Uterus (tissue), 4 donors: ENCODE measurements around the gene RHEBL1. TPM values are rescaled to one million over a fixed set of nuclear protein-coding genes. Genes with fewer than 3 reads are reported as not detected.
"Not testable (repeated sequence)": the region's sequence is repeated elsewhere in the genome, so short reads cannot be mapped to it uniquely, and the experiment has no call there.

ENCODE experiments used
- DNase-seq, 2 donors: peaks; one replicate each; pipeline ENCODE4 v3.0.0-alpha.2; 2019 to 2020
- H3K27ac ChIP-seq, 2 donors: fragments of 200-600 bp; sonication (generic); 1 replicate in 1 of 2; 2 replicates in 1 of 2; pipeline ENCODE4 v1.5.1; 2016 to 2018
- H3K27me3 ChIP-seq, 2 donors: fragments of 200-600 bp; sonication (generic); one replicate each; pipeline ENCODE4 v1.5.1; 2018 to 2019; ENCODE audit warnings: control low read depth in 1 of 2
- H3K36me3 ChIP-seq, 2 donors: fragments of 200-600 bp; sonication (generic); one replicate each; pipeline ENCODE4 v1.5.1; 2019; ENCODE audit warnings: control low read depth in 1 of 2
- H3K4me1 ChIP-seq, 2 donors: fragments of 200-600 bp; sonication (generic); one replicate each; pipeline ENCODE4 v1.5.1; 2018 to 2019; ENCODE audit warnings: control low read depth in 1 of 2
- H3K4me3 ChIP-seq, 2 donors: fragments of 200-600 bp; sonication (generic); 1 replicate in 1 of 2; 2 replicates in 1 of 2; pipeline ENCODE4 v1.5.1; 2018 to 2019; ENCODE audit warnings: mild to moderate bottlenecking in 1 of 2
- H3K9me3 ChIP-seq, 2 donors: fragments of 200-600 bp; sonication (generic); one replicate each; pipeline ENCODE4 v1.5.1; 2019; ENCODE audit warnings: control low read depth in 1 of 2
- POLR2A ChIP-seq, 2 donors: fragments of 450-650 bp; IDR thresholded peaks; one replicate each; pipeline ENCODE4 v1.6.1; 2016; ENCODE audit warnings: antibody characterized with exemption in 2 of 2, mild to moderate bottlenecking in 1 of 2, moderate library complexity in 1 of 2
- intact Hi-C: fragments of 100-400 bp; cut with DNase I; formaldehyde crosslinking; loops from one replicate; pipeline ENCODE4 v1.15.1; 2023; ENCODE audit warnings: low total_unique reads
- total RNA-seq, 4 donors: library from RNA; depleted of rRNA in 3 of 4; stranded (reverse); fragments of >200 nt in 3 of 4; gene quantifications; one replicate each; pipeline versions ENCODE4 v1.1.0 to v1.2.4, GENCODE V29; 2014 to 2023
- TF ChIP-seq, protein P1 (sequence below), 4 experiments: fragments of 200-600 bp in 2 of 4; fragments of 450-650 bp in 2 of 4; sonication (generic) in 2 of 4; IDR thresholded peaks; one replicate each; pipeline ENCODE4 v1.5.1; 2016 to 2019; ENCODE audit warnings: antibody characterized with exemption in 4 of 4, mild to moderate bottlenecking in 2 of 4, moderate library complexity in 1 of 4
- donor health status: DM: yes; HTN: yes; CAD: no.

Gene RHEBL1
- total RNA-seq, 4 donors from 2014 or later: 0.37 TPM; not detected in 3

DNA sequence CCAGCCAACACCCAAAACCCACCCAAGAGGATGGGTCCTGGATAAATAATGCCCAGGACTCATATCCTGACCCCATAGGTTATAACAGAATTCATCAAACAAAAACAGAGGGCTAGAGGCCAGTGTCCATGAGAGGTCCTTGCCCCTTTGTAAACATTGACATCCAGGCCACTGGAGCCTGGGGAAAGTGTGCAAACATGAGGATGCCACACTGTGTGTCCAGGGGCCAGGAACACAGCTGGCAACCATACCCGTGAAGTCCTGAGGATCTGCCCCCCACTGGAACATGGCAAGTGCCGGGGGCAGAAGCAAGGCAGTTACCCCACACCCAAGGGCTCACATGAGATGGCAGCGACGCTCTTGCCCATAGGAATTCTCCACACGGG, 5.0 kb downstream of the RHEBL1 start:
- no peak for DNase-seq
- no peaks in the 10 kb centered on the region for H3K9me3 ChIP-seq
- TF ChIP-seq, protein P1, sequence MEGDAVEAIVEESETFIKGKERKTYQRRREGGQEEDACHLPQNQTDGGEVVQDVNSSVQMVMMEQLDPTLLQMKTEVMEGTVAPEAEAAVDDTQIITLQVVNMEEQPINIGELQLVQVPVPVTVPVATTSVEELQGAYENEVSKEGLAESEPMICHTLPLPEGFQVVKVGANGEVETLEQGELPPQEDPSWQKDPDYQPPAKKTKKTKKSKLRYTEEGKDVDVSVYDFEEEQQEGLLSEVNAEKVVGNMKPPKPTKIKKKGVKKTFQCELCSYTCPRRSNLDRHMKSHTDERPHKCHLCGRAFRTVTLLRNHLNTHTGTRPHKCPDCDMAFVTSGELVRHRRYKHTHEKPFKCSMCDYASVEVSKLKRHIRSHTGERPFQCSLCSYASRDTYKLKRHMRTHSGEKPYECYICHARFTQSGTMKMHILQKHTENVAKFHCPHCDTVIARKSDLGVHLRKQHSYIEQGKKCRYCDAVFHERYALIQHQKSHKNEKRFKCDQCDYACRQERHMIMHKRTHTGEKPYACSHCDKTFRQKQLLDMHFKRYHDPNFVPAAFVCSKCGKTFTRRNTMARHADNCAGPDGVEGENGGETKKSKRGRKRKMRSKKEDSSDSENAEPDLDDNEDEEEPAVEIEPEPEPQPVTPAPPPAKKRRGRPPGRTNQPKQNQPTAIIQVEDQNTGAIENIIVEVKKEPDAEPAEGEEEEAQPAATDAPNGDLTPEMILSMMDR (IDR thresholded peaks at IDR 0.05): no peak
- TF ChIP-seq POLR2A (IDR thresholded peaks at IDR 0.05): no peak
- no peaks in the 10 kb centered on the region for H3K27me3 ChIP-seq
- H3K4me1 ChIP-seq: no peaks in the 10 kb centered on the region
- no peaks in the 10 kb centered on the region for H3K36me3 ChIP-seq
- intact Hi-C loops: loop anchor here (10.0 kb wide), 1 partner anchor 60 kb away; no protein-coding TSS in a partner anchor
- no peak overlapping the region for H3K4me3 ChIP-seq
- no peak overlapping the region for H3K27ac ChIP-seq

DNA sequence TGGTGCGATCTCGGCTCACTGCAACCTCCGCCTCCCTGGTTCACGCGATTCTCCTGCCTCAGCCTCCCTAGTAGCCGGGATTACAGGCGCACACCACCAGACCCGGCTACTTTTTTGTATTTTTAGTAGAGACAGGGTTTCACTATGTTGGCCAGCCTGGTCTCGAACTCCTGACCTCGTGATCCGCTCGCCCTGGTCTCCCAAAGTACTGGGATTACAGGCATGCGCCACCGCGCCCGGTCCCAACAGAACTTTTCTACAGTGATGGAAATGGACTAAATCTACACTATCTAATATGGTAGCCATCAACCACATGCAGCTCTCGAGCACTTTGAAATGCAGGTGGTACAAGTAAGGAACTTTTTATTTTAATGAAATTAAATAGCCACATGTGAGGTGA, 7.9 kb downstream of the RHEBL1 start:
- not testable (repeated sequence) for H3K36me3 ChIP-seq, H3K27me3 ChIP-seq, H3K9me3 ChIP-seq, H3K27ac ChIP-seq, DNase-seq, H3K4me3 ChIP-seq
- H3K4me1 ChIP-seq: peaks cover 0 to 11% of the 10 kb centered on the region in 2 donors
- intact Hi-C loops: loop anchor here (10.0 kb wide), 1 partner anchor 63 kb away; no protein-coding TSS in a partner anchor

DNA sequence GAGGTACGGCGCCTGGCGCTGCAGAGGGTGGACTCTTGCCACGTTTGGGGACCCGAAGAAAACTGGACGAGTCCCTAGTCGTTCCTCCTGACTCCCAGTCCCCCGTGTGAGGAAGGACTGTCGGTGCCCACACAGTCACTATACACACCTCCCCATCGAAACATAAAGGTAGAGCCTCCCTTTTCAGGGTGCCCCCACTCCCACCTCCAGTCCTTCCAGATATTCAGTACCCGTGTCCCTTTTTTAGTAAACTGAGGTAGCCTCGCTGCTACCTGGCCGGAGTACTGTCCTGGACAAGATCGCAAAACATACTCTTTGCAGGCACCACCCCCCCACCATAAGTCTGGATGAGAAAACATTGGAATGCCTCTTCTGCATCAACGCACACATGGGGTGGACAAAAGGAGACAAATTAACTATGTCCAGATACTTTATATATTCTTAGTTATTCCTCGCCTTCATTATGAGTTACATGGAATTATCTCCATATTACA, 8.6 kb downstream of the RHEBL1 start:
- no peak for DNase-seq
- H3K27ac ChIP-seq: peak overlapping the region; percentile 94 to 98
- TF ChIP-seq POLR2A (IDR thresholded peaks at IDR 0.05): no peak
- TF ChIP-seq, protein P1 (IDR thresholded peaks at IDR 0.05): no peak
- intact Hi-C loops: loop anchor here (10.0 kb wide), 1 partner anchor 64 kb away; no protein-coding TSS in a partner anchor
- no peaks in the 10 kb centered on the region for H3K9me3 ChIP-seq
- H3K36me3 ChIP-seq: no peaks in the 10 kb centered on the region
- peak overlapping the region; percentile 61 to 93 for H3K4me3 ChIP-seq
- H3K27me3 ChIP-seq: no peaks in the 10 kb centered on the region
- peaks cover 0 to 12% of the 10 kb centered on the region in 2 donors for H3K4me1 ChIP-seq

DNA sequence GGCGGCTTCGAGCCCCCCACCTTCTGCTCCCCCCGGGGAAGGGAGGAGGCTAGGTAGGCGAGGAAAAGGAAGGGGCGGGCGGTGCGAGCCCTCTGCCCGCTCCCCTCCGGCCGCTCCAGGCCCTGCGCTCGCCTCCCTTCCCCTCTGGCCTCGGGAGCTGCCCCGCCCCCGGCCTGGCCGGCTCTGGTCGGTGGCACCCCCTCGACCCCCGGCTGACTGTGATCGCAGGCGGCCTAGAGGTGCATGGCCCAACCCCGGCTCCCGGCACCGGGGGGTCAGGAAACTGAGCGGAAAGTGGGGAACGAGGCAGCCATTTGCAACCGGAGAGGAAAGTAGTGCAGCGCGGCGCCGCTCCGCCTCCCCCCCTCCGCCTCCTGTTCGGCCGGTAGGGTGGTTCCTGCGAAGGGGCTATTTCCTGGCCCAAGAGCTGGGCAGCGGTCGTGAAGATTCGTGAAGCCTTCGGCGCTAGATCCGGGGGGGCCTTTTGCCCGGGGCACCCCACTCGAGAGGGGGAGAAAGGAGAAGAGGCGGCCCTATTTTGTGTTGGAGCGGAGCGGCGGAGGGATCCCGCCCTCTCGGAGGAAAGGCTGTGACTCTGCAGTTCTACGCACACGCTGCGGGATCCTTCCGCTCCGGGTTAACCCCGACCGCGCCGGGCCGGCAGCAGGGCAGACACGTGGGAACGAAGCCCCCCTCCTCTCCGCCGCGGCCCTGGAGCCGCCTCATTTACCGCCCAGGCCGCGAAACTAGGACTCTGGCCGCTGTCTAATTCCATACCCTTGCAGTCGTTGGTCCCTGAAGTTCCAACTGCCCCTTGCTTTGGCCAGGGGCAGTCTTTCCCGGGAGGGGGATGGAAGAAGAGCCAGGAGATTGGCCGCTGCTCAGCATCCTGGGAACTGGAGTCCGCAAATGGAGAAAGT, 9.3 kb downstream of the RHEBL1 start, which contains the start of gene KMT2D:
TSS of gene KMT2D (minus strand) at position 558 of the 920 bp plus-strand sequence. CDS start 5,470 bp downstream, outside the sequence.
- H3K27me3 ChIP-seq: no peaks in the 10 kb centered on the region
- H3K9me3 ChIP-seq: no peaks in the 10 kb centered on the region
- peak within 1 kb of the TSS; percentile 94 to 98 for H3K27ac ChIP-seq
- peak within 1 kb of the TSS; percentile 61 to 93 for H3K4me3 ChIP-seq
- intact Hi-C loops: loop anchor here (10.0 kb wide), 1 partner anchor 64 kb away; no protein-coding TSS in a partner anchor
- TF ChIP-seq POLR2A (IDR thresholded peaks at IDR 0.05): peak; percentile 57 to 70
- TF ChIP-seq, protein P1 (IDR thresholded peaks at IDR 0.05): peak in 3 of 4 experiments; percentile 41 to 75 (median 43)
- peaks cover 0 to 17% of the 10 kb centered on the region in 2 donors for H3K4me1 ChIP-seq
- peak; percentile 89 to 93 for DNase-seq
- no peaks in the 10 kb centered on the region for H3K36me3 ChIP-seq

DNA sequence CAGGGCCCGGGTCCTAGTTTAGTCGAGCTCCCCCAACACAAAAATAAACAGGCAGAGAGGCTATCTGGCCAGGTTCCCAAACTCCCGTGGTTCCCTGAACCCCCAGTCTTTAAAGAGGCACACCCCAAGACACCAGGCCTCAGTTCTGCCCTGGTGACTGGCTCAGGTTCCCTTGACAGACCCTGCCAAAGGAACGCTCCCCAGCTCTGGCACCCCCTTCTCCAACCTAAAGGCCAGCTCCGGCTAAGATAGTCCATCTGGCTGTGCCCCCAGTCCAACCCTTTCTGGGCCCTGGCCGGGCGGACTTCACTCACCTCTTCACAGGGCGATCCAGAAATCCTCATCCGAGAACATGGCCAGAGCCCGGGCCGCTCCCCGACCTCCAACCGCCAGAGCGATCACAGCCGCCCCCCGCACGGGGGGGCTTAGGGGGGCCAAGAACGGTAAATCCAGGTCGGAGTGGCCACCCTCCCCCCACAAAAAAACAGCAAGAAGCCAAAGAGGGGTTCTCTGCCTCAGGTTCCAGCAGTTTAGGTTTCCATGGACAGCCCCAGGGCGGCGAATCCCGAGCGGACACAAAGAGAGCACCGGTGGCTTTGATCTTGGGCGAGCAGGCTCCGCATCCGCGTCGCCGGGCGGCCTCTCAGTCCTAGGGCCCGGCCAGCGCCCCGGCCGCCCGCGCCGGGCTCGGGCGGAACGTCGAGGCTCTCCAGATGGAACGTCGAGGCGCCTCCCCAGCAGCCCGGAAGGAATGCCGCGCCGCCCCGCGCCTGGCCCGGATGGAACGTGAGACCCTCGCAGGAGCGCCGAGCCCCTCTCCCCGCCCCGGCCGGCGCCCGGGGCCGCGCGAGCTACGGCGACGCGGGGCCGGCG, 10.2 kb downstream of the RHEBL1 start:
- no peak for TF ChIP-seq POLR2A (IDR thresholded peaks at IDR 0.05)
- TF ChIP-seq, protein P1 (IDR thresholded peaks at IDR 0.05): no peak
- Histone ChIP-seq H3K27ac (peak overlapping the region; percentile 94 to 98), H3K9me3 (no peaks in the 10 kb centered on the region), H3K4me3 (peak overlapping the region; percentile 61 to 93), H3K27me3 (no peaks in the 10 kb centered on the region), H3K4me1 (peaks cover 0 to 21% of the 10 kb centered on the region in 2 donors), H3K36me3 (no peaks in the 10 kb centered on the region)
- no peak for DNase-seq
- intact Hi-C loops: loop anchor here (10.0 kb wide), 1 partner anchor 65 kb away; no protein-coding TSS in a partner anchor
